GM23338 (cell line): ENCODE measurements around the gene OR6P1. TPM values are rescaled to one million over a fixed set of nuclear protein-coding genes. Genes with fewer than 3 reads are reported as not detected.

Experiments
- ATAC-seq: fragments of 200-7000 bp; cut with Tn5 transposase; 3 replicates; pipeline ENCODE4 v1.9.1; 2020
- DNase-seq: peaks from one replicate; pipeline ENCODE4 v3.0.0-alpha.2; 2015; ENCODE audit warnings: low spot score
- H2AFZ ChIP-seq: fragments of 200-600 bp; sonication (generic); 2 replicates; pipeline ENCODE4 v1.8.0; 2016; ENCODE audit warnings: antibody characterized with exemption, mild to moderate bottlenecking, moderate library complexity
- H3F3A ChIP-seq: fragments of 200-600 bp; sonication (generic); replicated peaks from 2 replicates; pipeline ENCODE4 v1.8.0; 2017; ENCODE audit warnings: antibody characterized with exemption, mixed run types, low read depth
- H3K27ac ChIP-seq: fragments of 200-600 bp; sonication (generic); 2 replicates; pipeline ENCODE4 v1.6.1; 2016; ENCODE audit warnings: low read depth
- H3K27me3 ChIP-seq: fragments of 200-600 bp; sonication (generic); 2 replicates; pipeline ENCODE4 v1.8.0; 2016; ENCODE audit warnings: mild to moderate bottlenecking, mixed run types, moderate library complexity; ENCODE audit not compliant: insufficient read depth
- H3K36me3 ChIP-seq: fragments of 200-600 bp; sonication (generic); 2 replicates; pipeline ENCODE4 v1.8.0; 2016; ENCODE audit warnings: mild to moderate bottlenecking; ENCODE audit not compliant: insufficient read depth
- H3K4me1 ChIP-seq: fragments of 200-600 bp; sonication (generic); 2 replicates; pipeline ENCODE4 v1.8.0; 2016; ENCODE audit warnings: mild to moderate bottlenecking, moderate library complexity; ENCODE audit not compliant: insufficient read depth
- H3K4me2 ChIP-seq: fragments of 200-600 bp; sonication (generic); 2 replicates; pipeline ENCODE4 v1.7.1; 2017; ENCODE audit warnings: mixed run types
- H3K4me3 ChIP-seq: fragments of 200-600 bp; sonication (generic); 2 replicates; pipeline ENCODE4 v1.6.1; 2016; ENCODE audit warnings: mixed run types
- H3K79me2 ChIP-seq: fragments of 200-600 bp; sonication (generic); replicated peaks from 2 replicates; pipeline ENCODE4 v1.8.0; 2017; ENCODE audit warnings: mild to moderate bottlenecking; ENCODE audit not compliant: insufficient read depth
- H3K9me2 ChIP-seq: fragments of 200-600 bp; sonication (generic); 2 replicates; pipeline ENCODE4 v1.8.0; 2017; ENCODE audit not compliant: insufficient read depth
- H4K20me1 ChIP-seq: fragments of 200-600 bp; sonication (generic); replicated peaks from 2 replicates; pipeline ENCODE4 v1.8.0; 2017; ENCODE audit warnings: mild to moderate bottlenecking; ENCODE audit not compliant: insufficient read depth
- H3K27ac Mint-ChIP-seq: 2 replicates; pipeline ENCODE4 v1.8.0; 2020; ENCODE audit warnings: inconsistent platforms, mild to moderate bottlenecking, moderate library complexity, mixed read lengths
- H3K27me3 Mint-ChIP-seq: 3 replicates; pipeline ENCODE4 v1.8.0; 2022; ENCODE audit warnings: low read depth, mild to moderate bottlenecking, moderate library complexity, mixed read lengths, inconsistent platforms; ENCODE audit not compliant: insufficient read depth, poor library complexity
- H3K36me3 Mint-ChIP-seq: 3 replicates; pipeline ENCODE4 v1.8.0; 2021; ENCODE audit warnings: low read depth, mild to moderate bottlenecking, inconsistent platforms, moderate library complexity, mixed read lengths
- H3K4me1 Mint-ChIP-seq: 3 replicates; pipeline ENCODE4 v1.8.0; 2020; ENCODE audit warnings: mild to moderate bottlenecking, inconsistent platforms, mixed read lengths
- H3K4me3 Mint-ChIP-seq: 3 replicates; pipeline ENCODE4 v1.8.0; 2021; ENCODE audit warnings: moderate library complexity, mild to moderate bottlenecking, inconsistent platforms, mixed read lengths
- H3K9me3 Mint-ChIP-seq: 3 replicates; pipeline ENCODE4 v1.8.0; 2020; ENCODE audit warnings: moderate library complexity, mild to moderate bottlenecking, inconsistent platforms, mixed read lengths
- CREB1 ChIP-seq: fragments of 250-450 bp; sonication (Bioruptor Pico); IDR thresholded peaks from 2 replicates; pipeline ENCODE4 v1.5.0; 2020; ENCODE audit warnings: low read depth, mild to moderate bottlenecking, moderate library complexity
- CTCF ChIP-seq, 2 experiments: fragments of 200-600 bp in 1 of 2; sonication (generic) in 1 of 2; conservative IDR thresholded peaks; 2 replicates each; pipeline versions ENCODE4 v1.5.1 to v1.6.1; 2016 to 2017; ENCODE audit warnings: antibody characterized with exemption in 2 of 2, low read depth in 2 of 2, mild to moderate bottlenecking in 2 of 2, moderate library complexity in 1 of 2
- ETS1 ChIP-seq: IDR thresholded peaks from 2 replicates; pipeline ENCODE4 v1.6.1; 2016; ENCODE audit warnings: antibody characterized with exemption
- EZH2 ChIP-seq: fragments of 200-600 bp; sonication (generic); IDR thresholded peaks from one replicate; pipeline ENCODE4 v1.8.0; 2017; ENCODE audit warnings: antibody characterized with exemption, mild to moderate bottlenecking, low read depth; ENCODE audit not compliant: unreplicated experiment
- EZH2phosphoT487 ChIP-seq: fragments of 200-600 bp; sonication (generic); IDR thresholded peaks from one replicate; pipeline ENCODE4 v1.8.1; 2018; ENCODE audit warnings: antibody characterized with exemption; ENCODE audit not compliant: unreplicated experiment
- JUNB ChIP-seq: IDR thresholded peaks from one replicate; pipeline ENCODE4 v1.6.1; 2016; ENCODE audit warnings: antibody characterized with exemption; ENCODE audit not compliant: unreplicated experiment
- NANOG ChIP-seq: IDR thresholded peaks from 2 replicates; pipeline ENCODE4 v1.6.1; 2016; ENCODE audit warnings: antibody characterized with exemption, borderline replicate concordance
- POLR2AphosphoS5 ChIP-seq: IDR thresholded peaks from 2 replicates; pipeline ENCODE4 v1.6.1; 2016; ENCODE audit warnings: antibody characterized with exemption, low read depth
- REST ChIP-seq: IDR thresholded peaks from one replicate; pipeline ENCODE4 v1.6.1; 2018; ENCODE audit warnings: antibody characterized with exemption; ENCODE audit not compliant: unreplicated experiment
- STAT1 ChIP-seq: IDR thresholded peaks from one replicate; pipeline ENCODE4 v1.6.1; 2016; ENCODE audit warnings: antibody characterized with exemption; ENCODE audit not compliant: unreplicated experiment
- ZNF114 ChIP-seq: fragments of 250-450 bp; sonication (Bioruptor Pico); IDR thresholded peaks from 2 replicates; pipeline ENCODE4 v1.5.0; 2020; ENCODE audit warnings: mild to moderate bottlenecking, moderate library complexity
- ZNF331 ChIP-seq: fragments of 250-450 bp; sonication (Bioruptor Pico); IDR thresholded peaks from 2 replicates; pipeline ENCODE4 v1.5.0; 2020; ENCODE audit warnings: low read depth, mild to moderate bottlenecking, moderate library complexity
- ZNF462 ChIP-seq: fragments of 250-450 bp; sonication (Bioruptor Pico); IDR thresholded peaks from 2 replicates; pipeline ENCODE4 v1.5.0; 2020; ENCODE audit warnings: mild to moderate bottlenecking, moderate library complexity
- polyA plus RNA-seq: library from polyadenylated mRNA; unstranded; fragments of >200 nt; fragmentation: Nextera tagmentation; extraction: Ambion mirVana; gene quantifications from 2 replicates; pipeline ENCODE4 v1.2.1, GENCODE V29; 2016
- total RNA-seq: library from RNA; depleted of rRNA; stranded (reverse); fragments of >200 nt; shearing (Covaris generic); gene quantifications from 2 replicates; pipeline ENCODE4 v1.2.3, GENCODE V29; 2014

The OR6P1 gene
- total and polyA plus RNA-seq, 2 experiments from 2014 or later: not detected

GRCh38 chr1:158520955-158521665 lies 49.3 kb downstream of the OR6P1 start:
- H3K27me3 ChIP-seq: no peaks in the 10 kb centered on the region
- no peaks in the 10 kb centered on the region for H3K79me2 ChIP-seq
- no peaks in the 10 kb centered on the region for H4K20me1 ChIP-seq
- DNase-seq (peak; percentile 24), ATAC-seq (no peak)
- H3K4me1 ChIP-seq: peaks cover 24% of the 10 kb centered on the region
- no peak overlapping the region for H3K4me3 Mint-ChIP-seq
- no peak overlapping the region for H3K27ac Mint-ChIP-seq
- peak overlapping the region; percentile 18; the same call in 1 of the 2 replicates for H3K4me3 ChIP-seq
- no peaks in the 10 kb centered on the region for H3K27me3 Mint-ChIP-seq
- no peaks in the 10 kb centered on the region for H3F3A ChIP-seq
- no peak overlapping the region for H2AFZ ChIP-seq
- TF ChIP-seq ETS1 (no peak), ZNF331 (CRISPR knock-in tag) (no peak), NANOG (no peak), CTCF (conservative IDR thresholded peaks at IDR 0.05; ENCODE audit: low read depth in 2 of 2) (no peak), EZH2 (no peak), JUNB (no peak), ZNF462 (CRISPR knock-in tag) (no peak), REST (no peak), EZH2phosphoT487 (no peak), CREB1 (CRISPR knock-in tag) (no peak), ZNF114 (no peak), POLR2AphosphoS5 (no peak), STAT1 (no peak)
- peaks cover 8% of the 10 kb centered on the region for H3K9me2 ChIP-seq
- H3K36me3 ChIP-seq: no peaks in the 10 kb centered on the region
- H3K4me1 Mint-ChIP-seq: peaks cover 18% of the 10 kb centered on the region
- no peaks in the 10 kb centered on the region for H3K9me3 Mint-ChIP-seq
- H3K27ac ChIP-seq: peak overlapping the region; percentile 74
- peak overlapping the region; percentile 70 for H3K4me2 ChIP-seq
- H3K36me3 Mint-ChIP-seq: peaks cover 5% of the 10 kb centered on the region; the same call in 2 of the 3 replicates
